Kidney (tissue), 14 donors: ENCODE measurements around the gene APPL2. TPM values are rescaled to one million over a fixed set of nuclear protein-coding genes. Genes with fewer than 3 reads are reported as not detected.

Experiments used
- DNase-seq, 5 donors: peaks; one replicate each; pipeline ENCODE4 v3.0.0-alpha.2; 2013 to 2020
- FAIRE-seq: peaks from 2 replicates; lab custom pipeline; 2012; peaks lifted over from hg19 to GRCh38; lab: Jason Lieb, UNC
- H3K27ac ChIP-seq, 2 donors: one replicate each; pipeline ENCODE4 v1.7.0; 2013; ENCODE audit warnings: low read depth in 2 of 2, low read length in 2 of 2, inconsistent platforms in 1 of 2
- H3K27me3 ChIP-seq: one replicate; pipeline ENCODE4 v1.7.1; 2013; ENCODE audit warnings: low read length, inconsistent platforms; ENCODE audit not compliant: control insufficient read depth, insufficient read depth
- H3K36me3 ChIP-seq, 3 donors: one replicate each; pipeline versions ENCODE4 v1.7.0 to v1.7.1; 2013; ENCODE audit warnings: low read length in 3 of 3, control low read depth in 1 of 3, inconsistent platforms in 1 of 3; ENCODE audit not compliant: insufficient read depth in 3 of 3, control insufficient read depth in 2 of 3
- H3K4me1 ChIP-seq, 3 donors: one replicate each; pipeline versions ENCODE4 v1.7.0 to v1.7.1; 2013; ENCODE audit warnings: low read length in 3 of 3, inconsistent platforms in 1 of 3, low read depth in 1 of 3; ENCODE audit not compliant: control insufficient read depth in 2 of 3, insufficient read depth in 2 of 3
- H3K4me3 ChIP-seq, 3 donors: one replicate each; pipeline versions ENCODE4 v1.7.0 to v1.8.1; 2013; ENCODE audit warnings: low read length in 3 of 3, control low read depth in 1 of 3, inconsistent platforms in 1 of 3
- H3K9ac ChIP-seq, 3 donors: one replicate each; pipeline versions ENCODE4 v1.7.0 to v1.7.1; 2013; ENCODE audit warnings: low read length in 3 of 3, control low read depth in 1 of 3, inconsistent platforms in 1 of 3
- H3K9me3 ChIP-seq, 3 donors: one replicate each; pipeline versions ENCODE4 v1.7.0 to v1.7.1; 2013; ENCODE audit warnings: low read length in 3 of 3, control low read depth in 1 of 3, inconsistent platforms in 1 of 3; ENCODE audit not compliant: control insufficient read depth in 2 of 3, insufficient read depth in 1 of 3
- CTCF ChIP-seq: IDR thresholded peaks from 3 replicates; pipeline ENCODE4 v1.5.1; 2012; ENCODE audit warnings: mild to moderate bottlenecking, moderate library complexity, borderline replicate concordance; ENCODE audit not compliant: insufficient read depth; ENCODE audit errors: extremely low read depth
- intact Hi-C: fragments of 100-400 bp; cut with DNase I; formaldehyde crosslinking; loops from one replicate; pipeline ENCODE4 v1.11.1; 2022
- polyA plus RNA-seq: library from polyadenylated mRNA; stranded (reverse); fragments of 350-450 nt; fragmentation: Illumina TruSeq; extraction: RNeasy Lipid Tissue Mini Kit (QIAGEN cat#74804); gene quantifications from one replicate; pipeline ENCODE4 v1.2.3, GENCODE V29; 2014; ENCODE audit warnings: low read depth, low replicate concordance; ENCODE audit not compliant: insufficient read depth
- total RNA-seq: library from RNA; stranded (reverse); fragmentation: NEBNext Ultra II Directional; extraction: Animal tissue kit (Norgen Biotek cat#: 25700); gene quantifications from one replicate; pipeline ENCODE4 v1.2.1, GENCODE V29; 2021
- donor health status: control.
- donor health status: control.
- donor health status: control.
- donor health status: control.
- donor health status: control.
- donor health status: DM: yes; HTN: yes; CAD: no.
- donor health status: Normal renal cell carcinoma (clear cell type).

Gene APPL2
- total and polyA plus RNA-seq, 2 donors from 2014 or later = 17.9 to 42.5 TPM

- DNase-seq = no peak
- intact Hi-C loops = no loop called here
- no peaks in the 10 kb centered on the region for H3K9me3 ChIP-seq
- H3K9ac ChIP-seq = no peak overlapping the region
- no peak for TF ChIP-seq CTCF
- H3K4me3 ChIP-seq = no peak overlapping the region
- H3K36me3 ChIP-seq = peaks cover 11 to 51% (median 31%) of the 10 kb centered on the region in 3 donors
- no peaks in the 10 kb centered on the region for H3K4me1 ChIP-seq
- no peak for FAIRE-seq
- H3K27me3 ChIP-seq = no peaks in the 10 kb centered on the region
- H3K27ac ChIP-seq = no peak overlapping the region
Observed at GRCh38 chr12:105204916-105205315, 31.1 kb downstream of the APPL2 start.

GRCh38 chr12:105204127-105204526, 31.8 kb downstream of the APPL2 start:
- no peaks in the 10 kb centered on the region for H3K4me1 ChIP-seq
- no peak for FAIRE-seq
- no peaks in the 10 kb centered on the region for H3K9me3 ChIP-seq
- H3K27ac ChIP-seq = no peak overlapping the region
- H3K27me3 ChIP-seq = no peaks in the 10 kb centered on the region
- H3K9ac ChIP-seq = no peak overlapping the region
- intact Hi-C loops = no loop called here
- no peak for TF ChIP-seq CTCF
- H3K36me3 ChIP-seq = peaks cover 11 to 48% (median 29%) of the 10 kb centered on the region in 3 donors
- DNase-seq = no peak
- no peak overlapping the region for H3K4me3 ChIP-seq

- intact Hi-C loops = no loop called here
- H3K9me3 ChIP-seq = no peaks in the 10 kb centered on the region
- FAIRE-seq = no peak
- H3K27ac ChIP-seq = no peak overlapping the region
- H3K27me3 ChIP-seq = no peaks in the 10 kb centered on the region
- H3K9ac ChIP-seq = no peak overlapping the region
- no peaks in the 10 kb centered on the region for H3K4me1 ChIP-seq
- no peak for TF ChIP-seq CTCF
- no peak overlapping the region for H3K4me3 ChIP-seq
- no peak for DNase-seq
- peaks cover 11 to 43% (median 32%) of the 10 kb centered on the region in 3 donors for H3K36me3 ChIP-seq
Observed at GRCh38 chr12:105202202-105202601, 33.8 kb downstream of the APPL2 start.

- Histone ChIP-seq H3K4me3 (no peak overlapping the region), H3K9me3 (no peaks in the 10 kb centered on the region), H3K27ac (no peak overlapping the region), H3K36me3 (peaks cover 11 to 39% (median 23%) of the 10 kb centered on the region in 3 donors), H3K27me3 (no peaks in the 10 kb centered on the region), H3K9ac (no peak overlapping the region), H3K4me1 (no peaks in the 10 kb centered on the region)
- TF ChIP-seq CTCF = no peak
- FAIRE-seq (no peak), DNase-seq (peak in 4 of 5 donors; percentile 45 to 75 (median 68))
- intact Hi-C loops = no loop called here
Observed at GRCh38 chr12:105201299-105201698, 34.7 kb downstream of the APPL2 start.
